Measurements from ENCODE around the gene FAM200B. TPM values are rescaled to one million over a fixed set of nuclear protein-coding genes. Genes with fewer than 3 reads are reported as not detected.

Gene FAM200B
- total and polyA plus RNA-seq, 2 donors (not counting 1 experiment from before 2014, with no cell fraction given) = 22.6 to 35.1 TPM

DNA sequence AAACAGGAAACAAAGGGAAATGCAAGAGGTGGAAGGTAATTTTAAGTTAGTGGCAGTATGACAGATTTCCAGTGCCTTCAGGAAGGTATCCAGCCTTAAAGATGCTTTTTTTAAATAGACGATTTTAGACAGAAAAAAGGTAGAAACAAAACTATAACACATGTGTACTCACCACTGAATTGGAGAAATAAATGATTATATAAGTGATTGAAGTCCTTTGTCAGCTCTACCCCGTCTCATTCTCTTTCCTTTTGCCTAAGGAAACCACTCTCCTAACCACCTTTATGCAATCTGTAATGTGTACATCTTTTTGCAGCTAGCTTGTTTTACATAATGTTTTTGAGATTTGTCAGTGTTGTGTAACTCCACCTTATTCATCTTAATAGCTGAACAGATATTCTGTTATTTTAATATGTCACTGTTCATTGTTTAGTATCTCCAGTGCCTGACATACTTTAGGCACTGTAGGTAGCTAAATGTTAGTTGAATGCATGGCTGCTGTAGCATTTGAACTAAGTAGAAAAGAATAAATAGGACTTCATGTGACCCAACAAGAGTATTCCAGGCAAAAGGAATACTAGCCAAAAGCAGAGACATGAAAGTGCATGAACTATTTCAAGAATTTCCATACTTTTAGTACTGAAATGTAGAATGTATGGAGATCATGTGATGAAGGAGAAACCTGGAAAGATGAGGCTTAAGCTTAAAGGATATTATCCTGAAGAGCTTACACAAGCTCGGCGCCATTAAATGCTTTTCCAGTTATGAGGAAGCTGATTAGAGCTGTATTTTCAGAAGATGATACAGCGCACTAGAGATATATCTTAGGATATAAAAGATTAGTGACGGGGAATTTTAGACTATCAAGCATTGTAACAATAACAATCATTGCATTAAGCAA lies 865 bp downstream of the FAM200B start:
- H3K9me3 ChIP-seq (ENCODE audit: control insufficient read depth, insufficient read depth, low read depth, low read length) = no peaks in the 10 kb centered on the region
- peak overlapping the region; percentile 83 for H3K4me2 ChIP-seq (ENCODE audit: extremely low read depth, insufficient read depth, low read length)
- peak overlapping the region; percentile 80 to 96 (median 82) for H3K4me3 ChIP-seq (replicated peaks in 1 of 4; ENCODE audit: control extremely low read depth in 1 of 4, insufficient read depth in 1 of 4, low read depth in 3 of 4, low read length in 4 of 4)
- H3K4me1 ChIP-seq (ENCODE audit: control insufficient read depth, extremely low read depth, insufficient read depth, low read length) = peaks cover 9% of the 10 kb centered on the region
- peak overlapping the region; percentile 89 for H3K9ac ChIP-seq (ENCODE audit: insufficient read depth, low read length)
- no peak for DNase-seq (ENCODE audit: low read depth in 2 of 2)
- TF ChIP-seq EZH2 (IDR thresholded peaks at IDR 0.05; ENCODE audit: low read length, missing control alignments) = no peak
- TF ChIP-seq, protein P1, sequence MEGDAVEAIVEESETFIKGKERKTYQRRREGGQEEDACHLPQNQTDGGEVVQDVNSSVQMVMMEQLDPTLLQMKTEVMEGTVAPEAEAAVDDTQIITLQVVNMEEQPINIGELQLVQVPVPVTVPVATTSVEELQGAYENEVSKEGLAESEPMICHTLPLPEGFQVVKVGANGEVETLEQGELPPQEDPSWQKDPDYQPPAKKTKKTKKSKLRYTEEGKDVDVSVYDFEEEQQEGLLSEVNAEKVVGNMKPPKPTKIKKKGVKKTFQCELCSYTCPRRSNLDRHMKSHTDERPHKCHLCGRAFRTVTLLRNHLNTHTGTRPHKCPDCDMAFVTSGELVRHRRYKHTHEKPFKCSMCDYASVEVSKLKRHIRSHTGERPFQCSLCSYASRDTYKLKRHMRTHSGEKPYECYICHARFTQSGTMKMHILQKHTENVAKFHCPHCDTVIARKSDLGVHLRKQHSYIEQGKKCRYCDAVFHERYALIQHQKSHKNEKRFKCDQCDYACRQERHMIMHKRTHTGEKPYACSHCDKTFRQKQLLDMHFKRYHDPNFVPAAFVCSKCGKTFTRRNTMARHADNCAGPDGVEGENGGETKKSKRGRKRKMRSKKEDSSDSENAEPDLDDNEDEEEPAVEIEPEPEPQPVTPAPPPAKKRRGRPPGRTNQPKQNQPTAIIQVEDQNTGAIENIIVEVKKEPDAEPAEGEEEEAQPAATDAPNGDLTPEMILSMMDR (conservative IDR thresholded peaks at IDR 0.05 in 1 of 2, IDR thresholded peaks at IDR 0.05 in 1 of 2; ENCODE audit: low read depth in 1 of 2, low read length in 2 of 2) = no peak
- H3K27ac ChIP-seq (ENCODE audit: insufficient read depth, low read length) = peak overlapping the region; percentile 92
- peaks cover 72% of the 10 kb centered on the region for H3K79me2 ChIP-seq (ENCODE audit: control insufficient read depth, insufficient read depth, low read length)
- no peaks in the 10 kb centered on the region for H4K20me1 ChIP-seq (ENCODE audit: control insufficient read depth, extremely low read depth, insufficient read depth, low read length)
- peaks cover 3% of the 10 kb centered on the region for H3K36me3 ChIP-seq (ENCODE audit: control insufficient read depth, insufficient read depth, low read length)
- H3K27me3 ChIP-seq (ENCODE audit: control insufficient read depth, insufficient read depth, low read length) = no peaks in the 10 kb centered on the region
- no peak overlapping the region for H2AFZ ChIP-seq (ENCODE audit: low read length)

DNA sequence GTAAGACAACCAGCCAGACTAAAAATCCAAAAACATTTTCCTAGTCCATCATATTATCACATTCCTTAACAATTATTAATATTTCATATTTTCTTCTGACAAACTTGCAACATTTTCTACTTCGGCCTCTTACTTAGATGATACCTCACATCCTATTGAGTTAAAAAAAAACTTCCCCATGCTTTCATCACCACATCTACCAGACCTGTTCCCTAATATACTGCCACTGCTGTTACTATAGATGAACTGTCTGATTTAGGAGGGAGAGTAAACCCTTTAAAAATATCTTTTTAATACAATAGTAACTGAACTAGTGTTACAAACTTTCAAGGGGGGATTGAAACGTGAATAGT lies 1.5 kb downstream of the FAM200B start:
- no peaks in the 10 kb centered on the region for H3K9me3 ChIP-seq (ENCODE audit: control insufficient read depth, insufficient read depth, low read depth, low read length)
- H3K27me3 ChIP-seq (ENCODE audit: control insufficient read depth, insufficient read depth, low read length) = no peaks in the 10 kb centered on the region
- peak overlapping the region; percentile 80 to 96 (median 82) for H3K4me3 ChIP-seq (replicated peaks in 1 of 4; ENCODE audit: control extremely low read depth in 1 of 4, insufficient read depth in 1 of 4, low read depth in 3 of 4, low read length in 4 of 4)
- peaks cover 3% of the 10 kb centered on the region for H3K36me3 ChIP-seq (ENCODE audit: control insufficient read depth, insufficient read depth, low read length)
- H3K79me2 ChIP-seq (ENCODE audit: control insufficient read depth, insufficient read depth, low read length) = peaks cover 67% of the 10 kb centered on the region
- no peak for DNase-seq (ENCODE audit: low read depth in 2 of 2)
- no peaks in the 10 kb centered on the region for H4K20me1 ChIP-seq (ENCODE audit: control insufficient read depth, extremely low read depth, insufficient read depth, low read length)
- H3K4me1 ChIP-seq (ENCODE audit: control insufficient read depth, extremely low read depth, insufficient read depth, low read length) = peaks cover 5% of the 10 kb centered on the region
- TF ChIP-seq EZH2 (IDR thresholded peaks at IDR 0.05; ENCODE audit: low read length, missing control alignments) = no peak
- TF ChIP-seq, protein P1 (conservative IDR thresholded peaks at IDR 0.05 in 1 of 2, IDR thresholded peaks at IDR 0.05 in 1 of 2; ENCODE audit: low read depth in 1 of 2, low read length in 2 of 2) = no peak
- H3K4me2 ChIP-seq (ENCODE audit: extremely low read depth, insufficient read depth, low read length) = peak overlapping the region; percentile 83
- no peak overlapping the region for H3K9ac ChIP-seq (ENCODE audit: insufficient read depth, low read length)
- H2AFZ ChIP-seq (ENCODE audit: low read length) = no peak overlapping the region
- peak overlapping the region; percentile 92 for H3K27ac ChIP-seq (ENCODE audit: insufficient read depth, low read length)

DNA sequence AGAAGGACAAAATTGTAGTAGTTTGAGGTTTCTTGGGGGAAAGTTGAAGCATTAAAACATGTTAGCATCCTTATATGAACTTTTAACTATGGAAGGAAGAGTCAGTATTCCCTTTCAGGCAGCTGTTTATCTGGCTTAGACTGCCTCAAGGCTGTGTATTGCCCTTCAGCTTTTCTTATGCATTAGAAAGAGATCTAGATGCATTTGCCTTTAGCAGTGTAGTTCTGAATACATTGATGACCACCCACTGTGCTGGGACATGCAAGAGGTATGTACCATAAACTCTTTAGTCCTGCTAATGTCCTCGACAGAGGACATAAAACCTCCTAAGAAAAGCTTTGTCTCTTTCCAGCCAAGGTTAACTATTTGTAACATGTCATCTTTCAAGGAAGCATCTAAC lies 2.9 kb downstream of the FAM200B start:
- Histone ChIP-seq H3K4me2 (ENCODE audit: extremely low read depth, insufficient read depth, low read length) (no peak overlapping the region), H3K27ac (ENCODE audit: insufficient read depth, low read length) (no peak overlapping the region), H3K4me1 (ENCODE audit: control insufficient read depth, extremely low read depth, insufficient read depth, low read length) (peaks cover 5% of the 10 kb centered on the region), H2AFZ (ENCODE audit: low read length) (no peak overlapping the region), H4K20me1 (ENCODE audit: control insufficient read depth, extremely low read depth, insufficient read depth, low read length) (no peaks in the 10 kb centered on the region), H3K9me3 (ENCODE audit: control insufficient read depth, insufficient read depth, low read depth, low read length) (no peaks in the 10 kb centered on the region), H3K27me3 (ENCODE audit: control insufficient read depth, insufficient read depth, low read length) (no peaks in the 10 kb centered on the region), H3K9ac (ENCODE audit: insufficient read depth, low read length) (no peak overlapping the region), H3K4me3 (replicated peaks in 1 of 4; ENCODE audit: control extremely low read depth in 1 of 4, insufficient read depth in 1 of 4, low read depth in 3 of 4, low read length in 4 of 4) (no peak overlapping the region), H3K36me3 (ENCODE audit: control insufficient read depth, insufficient read depth, low read length) (peaks cover 3% of the 10 kb centered on the region), H3K79me2 (ENCODE audit: control insufficient read depth, insufficient read depth, low read length) (peaks cover 55% of the 10 kb centered on the region)
- TF ChIP-seq EZH2 (IDR thresholded peaks at IDR 0.05; ENCODE audit: low read length, missing control alignments) = no peak
- TF ChIP-seq, protein P1 (conservative IDR thresholded peaks at IDR 0.05 in 1 of 2, IDR thresholded peaks at IDR 0.05 in 1 of 2; ENCODE audit: low read depth in 1 of 2, low read length in 2 of 2) = no peak
- DNase-seq (ENCODE audit: low read depth in 2 of 2) = no peak

Data from fibroblast of lung (primary cell).